A549 (cell line): Measurements from ENCODE around the gene SNCB. TPM values are rescaled to one million over a fixed set of nuclear protein-coding genes. Genes with fewer than 3 reads are reported as not detected.

Experiments
- ATAC-seq, 2 experiments: fragments of 200-7000 bp in 1 of 2; fragments of >200 bp in 1 of 2; cut with Nextera tagmentation in 1 of 2; cut with Tn5 transposase in 1 of 2; 3 replicates each; pipeline versions ENCODE4 v1.8.0 to v1.9.1; 2018 to 2020; ENCODE audit warnings: mild to moderate bottlenecking in 1 of 2, moderate library complexity in 1 of 2
- CTCF ChIA-PET: fragments of 300-600 bp; sonication (Branson Sonifier 250); formaldehyde crosslinking; extraction: SDS; loops from one replicate; lab custom pipeline; 2021; ENCODE audit warnings: antibody characterized with exemption, inconsistent platforms; lab: Yijun Ruan, JAX
- POLR2A ChIA-PET: fragments of 350-600 bp; formaldehyde crosslinking; extraction: SDS; loops from one replicate; lab custom pipeline; 2021; ENCODE audit warnings: antibody characterized with exemption, inconsistent platforms; lab: Yijun Ruan, JAX
- DNase-seq, 2 experiments: peaks; one replicate each; pipeline versions ENCODE4 v3.0.0 to v3.0.0-alpha.2; 2011 to 2016; ENCODE audit warnings: low read depth in 1 of 2, low spot score in 1 of 2
- FAIRE-seq: peaks from 2 replicates; lab custom pipeline; 2011; peaks lifted over from hg19 to GRCh38; lab: Jason Lieb, UNC
- H3K27ac ChIP-seq, 2 experiments: fragments of >200 bp; sonication (Bioruptor Twin); formaldehyde crosslinking; 3 replicates each; pipeline ENCODE4 v1.5.1; 2016 to 2017
- H3K4me1 ChIP-seq: fragments of >200 bp; sonication (Bioruptor Twin); formaldehyde crosslinking; 3 replicates; pipeline ENCODE4 v1.6.1; 2016
- H3K4me2 ChIP-seq: fragments of >200 bp; sonication (Bioruptor Twin); formaldehyde crosslinking; 3 replicates; pipeline ENCODE4 v1.6.1; 2016
- H3K4me3 ChIP-seq: fragments of >200 bp; sonication (Bioruptor Twin); formaldehyde crosslinking; 3 replicates; pipeline ENCODE4 v1.5.1; 2016
- H3K9me3 ChIP-seq: fragments of >200 bp; sonication (Bioruptor Twin); formaldehyde crosslinking; 3 replicates; pipeline ENCODE4 v1.6.1; 2016
- ATOH8 ChIP-seq: fragments of 250-450 bp; sonication (Bioruptor Pico); IDR thresholded peaks from 2 replicates; pipeline ENCODE4 v1.5.0; 2020; ENCODE audit warnings: low read depth, mild to moderate bottlenecking, moderate library complexity
- BHLHE40 ChIP-seq: IDR thresholded peaks from 2 replicates; pipeline ENCODE4 v1.6.1; 2012; ENCODE audit warnings: low read depth, low read length, inconsistent platforms
- CTCF ChIP-seq: fragments of >200 bp; sonication (Bioruptor Twin); formaldehyde crosslinking; IDR thresholded peaks from 3 replicates; pipeline ENCODE4 v1.5.1; 2016
- ESRRA ChIP-seq: fragments of 150-350 bp; IDR thresholded peaks from 2 replicates; pipeline ENCODE4 v1.6.1; 2014; ENCODE audit warnings: mild to moderate bottlenecking, low read length, borderline replicate concordance
- HDAC2 ChIP-seq: fragments of 200-600 bp; sonication (generic); IDR thresholded peaks from 2 replicates; pipeline ENCODE4 v1.6.1; 2016
- HMGXB4 ChIP-seq: fragments of 250-450 bp; sonication (Bioruptor Pico); IDR thresholded peaks from 2 replicates; pipeline ENCODE4 v1.5.0; 2021; ENCODE audit warnings: mild to moderate bottlenecking, moderate library complexity, borderline replicate concordance
- HOXB13 ChIP-seq: fragments of 250-450 bp; sonication (Bioruptor Pico); IDR thresholded peaks from 2 replicates; pipeline ENCODE4 v1.5.0; 2020; ENCODE audit warnings: low read depth, mild to moderate bottlenecking, moderate library complexity
- JUNB ChIP-seq: fragments of >200 bp; sonication (Bioruptor Twin); formaldehyde crosslinking; IDR thresholded peaks from 2 replicates; pipeline ENCODE4 v1.6.1; 2016
- KDM5A ChIP-seq: fragments of 200-600 bp; sonication (generic); IDR thresholded peaks from 2 replicates; pipeline ENCODE4 v1.6.1; 2016; ENCODE audit warnings: antibody characterized with exemption, mild to moderate bottlenecking
- MAX ChIP-seq: IDR thresholded peaks from 2 replicates; pipeline ENCODE4 v1.6.1; 2012
- NR3C1 ChIP-seq: fragments of >200 bp; sonication (Bioruptor Twin); formaldehyde crosslinking; IDR thresholded peaks from 3 replicates; pipeline ENCODE4 v1.6.1; 2017
- PBX3 ChIP-seq: IDR thresholded peaks from 2 replicates; pipeline ENCODE4 v1.6.1; 2012
- REST ChIP-seq: fragments of 200-600 bp; sonication (generic); IDR thresholded peaks from 2 replicates; pipeline ENCODE4 v1.6.1; 2016; ENCODE audit warnings: antibody characterized with exemption, mild to moderate bottlenecking, moderate library complexity
- RFX5 ChIP-seq: fragments of 450-650 bp; IDR thresholded peaks from 2 replicates; pipeline ENCODE4 v1.7.1; 2014; ENCODE audit warnings: antibody characterized with exemption, mild to moderate bottlenecking, moderate library complexity
- SMC3 ChIP-seq: fragments of >200 bp; sonication (Bioruptor Twin); formaldehyde crosslinking; IDR thresholded peaks from 3 replicates; pipeline ENCODE4 v1.6.1; 2018; ENCODE audit warnings: inconsistent platforms
- WGBS: methylation state at CpG from one replicate; pipeline ENCODE4 v1.1.6; 2017; ENCODE audit errors: missing lambda C conversion rate; 5-methylcytosine and 5-hydroxymethylcytosine counted together
- polyA plus RNA-seq, 4 experiments: library from polyadenylated mRNA; depleted of rRNA in 3 of 4; stranded (reverse); fragments of >200 nt; fragmentation: RNase III in 1 of 4; extraction: RNeasy Plus Mini Kit Qiagen cat#74134 plus additional on column Dnase treatment in 1 of 4; gene quantifications; 2 replicates in 3 of 4; 3 replicates in 1 of 4; pipeline ENCODE4 v1.2.3, GENCODE V29; 2011 to 2017

SNCB gene
- polyA plus RNA-seq, 2 of the 4 experiments (the other 2 are of a cell fraction): 0.37 to 0.74 TPM

GRCh38 chr5:176660530-176660859 is 30.2 kb upstream of the SNCB start:
- no peak overlapping the region for H3K4me2 ChIP-seq
- 17% methylated on average over 1 of the region's 1 CpG for WGBS
- CTCF ChIA-PET: interaction anchor here (0.5 to 9.9 kb wide), 110 partner anchors 11 to 936 kb away, joined by 3 to 123 read pairs (median 5); partner anchors contain the start of genes EIF4E1B, HK3, LMAN2 and SNCB
- TF ChIP-seq HOXB13 (CRISPR knock-in tag) (no peak), JUNB (no peak), PBX3 (no peak), HMGXB4 (no peak), ATOH8 (no peak), ESRRA (no peak), HDAC2 (no peak), MAX (no peak)
- no peak overlapping the region for H3K27ac ChIP-seq
- H3K4me1 ChIP-seq: no peaks in the 10 kb centered on the region
- DNase-seq (no peak), FAIRE-seq (no peak), ATAC-seq (peak; percentile 12 to 38; a peak in 5 of 6 replicates)
- no peak overlapping the region for H3K4me3 ChIP-seq
- no peaks in the 10 kb centered on the region for H3K9me3 ChIP-seq
- POLR2A ChIA-PET: interaction anchor here (1.6 kb wide), 1 partner anchor 14 kb away, joined by 11 read pairs; the partner anchor contains the start of gene TSPAN17

- CTCF ChIA-PET: interaction anchor here (0.5 to 9.9 kb wide), 106 partner anchors 10 to 936 kb away, joined by 3 to 123 read pairs (median 5); partner anchors contain the start of genes HK3, LMAN2, TSPAN17 and ZNF346
- no peak overlapping the region for H3K4me2 ChIP-seq
Measured at GRCh38 chr5:176659860-176660461, 29.6 kb upstream of the SNCB start.

More at GRCh38 chr5:176659860-176660461, 29.6 kb upstream of the SNCB start:
- ATAC-seq (no peak), DNase-seq (no peak), FAIRE-seq (no peak)
- Histone ChIP-seq H3K27ac (no peak overlapping the region), H3K4me3 (no peak overlapping the region), H3K4me1 (no peaks in the 10 kb centered on the region), H3K9me3 (no peaks in the 10 kb centered on the region)
- 34% methylated on average over 4 of the region's 4 CpGs for WGBS
- no peak for TF ChIP-seq CTCF
- no peak for TF ChIP-seq NR3C1
- no peak for TF ChIP-seq ATOH8
- TF ChIP-seq REST: no peak
- no peak for TF ChIP-seq RFX5
- no peak for TF ChIP-seq BHLHE40
- no peak for TF ChIP-seq SMC3
- no peak for TF ChIP-seq KDM5A
- no peak for TF ChIP-seq PBX3
- TF ChIP-seq HMGXB4: no peak
- POLR2A ChIA-PET: interaction anchor here (1.6 kb wide), 1 partner anchor 13 kb away, joined by 11 read pairs; the partner anchor contains the start of gene TSPAN17
